CD4-positive, alpha-beta T cell (primary cell): ENCODE results near the gene NRM. TPM values are rescaled to one million over a fixed set of nuclear protein-coding genes. Genes with fewer than 3 reads are reported as not detected.
"Not testable (repeated sequence)": the region's sequence is repeated elsewhere in the genome, so short reads cannot be mapped to it uniquely, and the experiment has no call there.

Experiments used
- ATAC-seq: fragments of 200-7000 bp; cut with Tn5 transposase; one replicate; pipeline ENCODE4 v1.10.0; 2022; ENCODE audit warnings: mild to moderate bottlenecking; ENCODE audit not compliant: poor library complexity
- CTCF ChIA-PET: fragments of 350-600 bp; sonication (Branson Sonifier 250); formaldehyde crosslinking; loops from one replicate; lab custom pipeline; 2021; ENCODE audit warnings: antibody characterized with exemption, inconsistent platforms; lab: Charles Lee
- POLR2A ChIA-PET: fragments of 350-600 bp; sonication (Branson Sonifier 250); formaldehyde crosslinking; loops from one replicate; lab custom pipeline; 2021; ENCODE audit warnings: antibody characterized with exemption, inconsistent platforms; lab: Charles Lee
- DNase-seq, 14 experiments: peaks; one replicate each; pipeline ENCODE4 v3.0.0-alpha.2; 2013 to 2020; ENCODE audit warnings: mixed read lengths in 2 of 14
- H3K27ac ChIP-seq, 2 donors: one replicate each; pipeline versions ENCODE4 v1.5.1 to v1.7.0; 2013; ENCODE audit warnings: low read length in 2 of 2, low read depth in 1 of 2, mild to moderate bottlenecking in 1 of 2
- H3K27me3 ChIP-seq, 2 experiments: 1 replicate in 1 of 2; 2 replicates in 1 of 2; pipeline versions ENCODE4 v1.6.1 to v1.7.0; 2013; ENCODE audit warnings: low read length in 2 of 2, control low read depth in 1 of 2, mild to moderate bottlenecking in 1 of 2, moderate library complexity in 1 of 2; ENCODE audit not compliant: insufficient read depth in 2 of 2, control insufficient read depth in 1 of 2
- H3K36me3 ChIP-seq: one replicate; pipeline ENCODE4 v1.6.1; 2013; ENCODE audit warnings: low read length, control low read depth; ENCODE audit not compliant: insufficient read depth
- H3K4me1 ChIP-seq: one replicate; pipeline ENCODE4 v1.6.1; 2013; ENCODE audit warnings: low read length, control low read depth; ENCODE audit not compliant: insufficient read depth
- H3K4me3 ChIP-seq: one replicate; pipeline ENCODE4 v1.5.1; 2013; ENCODE audit warnings: mild to moderate bottlenecking, low read length, moderate library complexity
- H3K9me3 ChIP-seq, 2 experiments: 1 replicate in 1 of 2; 2 replicates in 1 of 2; pipeline versions ENCODE4 v1.6.1 to v1.7.0; 2013; ENCODE audit warnings: low read length in 2 of 2, mild to moderate bottlenecking in 2 of 2, control low read depth in 1 of 2, moderate library complexity in 1 of 2; ENCODE audit not compliant: control insufficient read depth in 1 of 2, insufficient read depth in 1 of 2
- H3K27ac Mint-ChIP-seq: one replicate; pipeline ENCODE4 v1.8.0; 2020; ENCODE audit warnings: mixed read lengths
- H3K27me3 Mint-ChIP-seq: one replicate; pipeline ENCODE4 v1.8.0; 2021; ENCODE audit warnings: mixed read lengths
- H3K36me3 Mint-ChIP-seq: one replicate; pipeline ENCODE4 v1.8.0; 2021; ENCODE audit warnings: low read depth, mixed read lengths
- H3K4me1 Mint-ChIP-seq: one replicate; pipeline ENCODE4 v1.8.0; 2021; ENCODE audit warnings: low read depth, mixed read lengths
- H3K4me3 Mint-ChIP-seq: one replicate; pipeline ENCODE4 v1.8.0; 2020; ENCODE audit warnings: mild to moderate bottlenecking, mixed read lengths
- H3K9me3 Mint-ChIP-seq: one replicate; pipeline ENCODE4 v1.8.0; 2020; ENCODE audit warnings: mixed read lengths
- intact Hi-C, 2 experiments: fragments of 100-400 bp; cut with DNase I in 1 of 2; cut with micrococcal nuclease in 1 of 2; formaldehyde crosslinking; loops; one replicate each; pipeline versions ENCODE4 v1.15.1 to v1.9.0; 2023 to 2025; cut with DNase I, micrococcal nuclease
- total RNA-seq, 174 experiments: library from RNA in 2 of 174; stranded (reverse) in 2 of 174; gene quantifications; one replicate each; pipeline ENCODE4 v1.2.3 and lab custom pipeline; 2021 to 2026
- TF ChIP-seq, protein P1 (sequence below): fragments of 200-600 bp; IDR thresholded peaks from one replicate; pipeline ENCODE4 v1.8.0; 2022; ENCODE audit warnings: antibody characterized with exemption, mild to moderate bottlenecking

Gene NRM
- total RNA-seq, 2 experiments from 2014 or later: 3.8 to 4.4 TPM

GRCh38 chr6:30670760-30671527 lies 19.8 kb downstream of the NRM start:
- Mint-ChIP-seq H3K4me1 (peaks cover 45% of the 10 kb centered on the region), H3K9me3 (no peaks in the 10 kb centered on the region), H3K36me3 (peaks cover 56% of the 10 kb centered on the region), H3K27me3 (no peaks in the 10 kb centered on the region), H3K4me3 (peak overlapping the region; percentile 87), H3K27ac (peak overlapping the region; percentile 25)
- Histone ChIP-seq H3K9me3 (no peaks in the 10 kb centered on the region), H3K27me3 (no peaks in the 10 kb centered on the region), H3K4me1 (peaks cover 18% of the 10 kb centered on the region), H3K27ac (no peak overlapping the region), H3K36me3 (peaks cover 41% of the 10 kb centered on the region), H3K4me3 (no peak overlapping the region)
- ChIA-PET CTCF (interaction anchor here (1.6 to 15.4 kb wide), 3 partner anchors 8 to 189 kb away, joined by 4 to 526 read pairs (median 11); partner anchors contain the start of genes MDC1 and TUBB), POLR2A (interaction anchor here (2.3 kb wide), 1 partner anchor 129 kb away, joined by 13 read pairs; no protein-coding TSS in a partner anchor)
- TF ChIP-seq, protein P1, sequence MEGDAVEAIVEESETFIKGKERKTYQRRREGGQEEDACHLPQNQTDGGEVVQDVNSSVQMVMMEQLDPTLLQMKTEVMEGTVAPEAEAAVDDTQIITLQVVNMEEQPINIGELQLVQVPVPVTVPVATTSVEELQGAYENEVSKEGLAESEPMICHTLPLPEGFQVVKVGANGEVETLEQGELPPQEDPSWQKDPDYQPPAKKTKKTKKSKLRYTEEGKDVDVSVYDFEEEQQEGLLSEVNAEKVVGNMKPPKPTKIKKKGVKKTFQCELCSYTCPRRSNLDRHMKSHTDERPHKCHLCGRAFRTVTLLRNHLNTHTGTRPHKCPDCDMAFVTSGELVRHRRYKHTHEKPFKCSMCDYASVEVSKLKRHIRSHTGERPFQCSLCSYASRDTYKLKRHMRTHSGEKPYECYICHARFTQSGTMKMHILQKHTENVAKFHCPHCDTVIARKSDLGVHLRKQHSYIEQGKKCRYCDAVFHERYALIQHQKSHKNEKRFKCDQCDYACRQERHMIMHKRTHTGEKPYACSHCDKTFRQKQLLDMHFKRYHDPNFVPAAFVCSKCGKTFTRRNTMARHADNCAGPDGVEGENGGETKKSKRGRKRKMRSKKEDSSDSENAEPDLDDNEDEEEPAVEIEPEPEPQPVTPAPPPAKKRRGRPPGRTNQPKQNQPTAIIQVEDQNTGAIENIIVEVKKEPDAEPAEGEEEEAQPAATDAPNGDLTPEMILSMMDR: no peak
- intact Hi-C loops: loop anchor here (5.0 kb wide), 3 partner anchors 44 to 129 kb away; partner anchors contain the start of genes ATAT1 (in 1 of the 2), MRPS18B (in 1 of the 2) and PPP1R10 (in 1 of the 2)
- ATAC-seq (no peak), DNase-seq (peak in 1 of 14 experiments; percentile 39)

GRCh38 chr6:30666300-30666699 lies 24.5 kb downstream of the NRM start:
- H3K27me3 Mint-ChIP-seq, H3K9me3 Mint-ChIP-seq, H3K27ac Mint-ChIP-seq, CTCF ChIA-PET, H3K4me3 ChIP-seq, ATAC-seq, H3K4me1 ChIP-seq, H3K9me3 ChIP-seq, H3K4me3 Mint-ChIP-seq, intact Hi-C loops, H3K27ac ChIP-seq, H3K27me3 ChIP-seq, DNase-seq: not testable (repeated sequence)
- H3K36me3 ChIP-seq: peaks cover 78% of the 10 kb centered on the region
- POLR2A ChIA-PET: interaction anchor here (0.6 to 1.0 kb wide), 2 partner anchors 51 to 165 kb away, joined by 3 read pairs; partner anchors contain the start of gene MDC1
- H3K36me3 Mint-ChIP-seq: peaks cover 80% of the 10 kb centered on the region
- H3K4me1 Mint-ChIP-seq: peaks cover 23% of the 10 kb centered on the region

DNA sequence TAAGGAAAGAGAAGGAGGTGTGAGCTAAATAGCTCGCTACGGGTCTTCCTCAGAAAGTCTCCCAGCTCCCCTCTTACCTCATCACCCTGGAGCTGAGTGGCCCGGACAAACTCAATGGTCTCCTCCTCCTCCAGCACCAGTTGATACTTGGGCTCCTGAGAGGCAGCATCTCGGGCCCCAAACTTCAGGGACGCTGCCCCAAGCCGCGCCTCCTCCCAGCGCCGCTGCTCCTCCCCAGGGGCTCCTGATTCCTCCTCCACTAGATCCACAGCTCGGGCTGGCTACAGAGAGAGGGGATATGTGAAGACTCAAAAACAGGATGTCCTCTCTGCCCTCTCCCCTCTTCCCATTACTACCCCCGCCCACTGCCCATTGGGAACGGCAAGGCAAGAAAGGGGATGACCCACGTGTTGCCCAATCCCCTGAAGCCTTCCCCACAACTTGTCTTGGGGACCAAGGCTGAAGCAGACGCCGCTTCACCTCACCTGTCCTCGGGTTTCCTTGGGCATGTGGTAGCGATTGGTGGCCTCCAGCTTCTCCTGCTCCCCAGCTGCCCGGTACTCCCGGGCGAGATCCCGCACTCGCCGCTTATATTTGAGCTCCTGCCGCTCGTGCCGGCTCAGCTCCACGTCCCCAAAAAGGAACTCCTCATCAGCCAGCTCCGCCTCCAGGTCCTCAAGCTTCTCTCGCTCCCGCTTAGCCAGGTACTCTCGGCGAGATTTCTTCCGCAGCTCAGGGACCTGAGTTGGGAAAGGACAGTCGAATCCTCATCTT lies 25.6 kb downstream of the NRM start:
- no peaks in the 10 kb centered on the region for H3K27me3 Mint-ChIP-seq
- H3K4me1 Mint-ChIP-seq: peaks cover 12% of the 10 kb centered on the region
- POLR2A ChIA-PET: interaction anchor here (0.6 to 1.0 kb wide), 3 partner anchors 47 to 1346 kb away, joined by 3 to 4 read pairs (median 3); partner anchors contain the start of genes MDC1 and MRPS18B
- H3K4me1 ChIP-seq: no peaks in the 10 kb centered on the region
- CTCF ChIA-PET: no interaction called here
- intact Hi-C loops: no loop called here
- DNase-seq: no peak
- no peak for ATAC-seq
- H3K27me3 ChIP-seq: no peaks in the 10 kb centered on the region
- H3K9me3 Mint-ChIP-seq: no peaks in the 10 kb centered on the region
- no peaks in the 10 kb centered on the region for H3K9me3 ChIP-seq
- TF ChIP-seq, protein P1: no peak
- peaks cover 74% of the 10 kb centered on the region for H3K36me3 Mint-ChIP-seq
- H3K4me3 Mint-ChIP-seq: no peak overlapping the region
- H3K27ac ChIP-seq: no peak overlapping the region
- H3K27ac Mint-ChIP-seq: no peak overlapping the region
- peaks cover 74% of the 10 kb centered on the region for H3K36me3 ChIP-seq
- H3K4me3 ChIP-seq: no peak overlapping the region

DNA sequence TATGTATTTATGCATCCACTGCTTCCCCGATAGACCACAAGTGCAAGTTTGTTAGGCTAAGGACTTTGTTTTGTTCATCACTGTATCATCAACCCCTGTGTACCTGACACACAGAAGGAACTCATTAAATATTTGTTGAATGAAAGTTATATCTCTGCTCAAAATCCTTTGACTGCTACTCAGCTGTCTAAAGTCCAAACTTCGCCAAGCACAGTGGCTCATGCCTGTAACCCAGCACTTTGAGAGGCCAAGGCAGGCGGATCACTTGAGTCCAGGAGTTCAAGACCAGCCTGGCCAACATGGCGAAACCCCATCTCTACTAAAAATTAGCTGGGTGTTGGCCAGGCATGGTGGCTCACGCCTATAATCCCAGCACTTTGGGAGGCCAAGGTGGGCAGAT lies 32.9 kb downstream of the NRM start:
- CTCF ChIA-PET, H3K4me3 ChIP-seq, H3K27me3 Mint-ChIP-seq, H3K27ac ChIP-seq, DNase-seq, H3K27ac Mint-ChIP-seq, H3K9me3 ChIP-seq, H3K4me3 Mint-ChIP-seq, H3K4me1 ChIP-seq, H3K27me3 ChIP-seq, ATAC-seq, intact Hi-C loops, H3K4me1 Mint-ChIP-seq, H3K9me3 Mint-ChIP-seq: not testable (repeated sequence)
- H3K36me3 ChIP-seq: peaks cover 85% of the 10 kb centered on the region
- POLR2A ChIA-PET: interaction anchor here (1.5 kb wide), 1 partner anchor 42 kb away, joined by 3 read pairs; no protein-coding TSS in a partner anchor
- H3K36me3 Mint-ChIP-seq: peaks cover 89% of the 10 kb centered on the region
